GM12873 (cell line): ENCODE measurements around the gene SLC22A7.
A peak's percentile ranks its signal among the peaks of the same experiment; 100 is the strongest.

Experiments
- TF ChIP-seq, protein P1 (sequence below): IDR thresholded peaks from 2 replicates; pipeline ENCODE4 v1.5.1; 2012; ENCODE audit warnings: low read depth, mild to moderate bottlenecking, moderate library complexity, low read length, control low read depth; ENCODE audit not compliant: insufficient read depth; ENCODE audit errors: missing control alignments

The SLC22A7 gene

DNA sequence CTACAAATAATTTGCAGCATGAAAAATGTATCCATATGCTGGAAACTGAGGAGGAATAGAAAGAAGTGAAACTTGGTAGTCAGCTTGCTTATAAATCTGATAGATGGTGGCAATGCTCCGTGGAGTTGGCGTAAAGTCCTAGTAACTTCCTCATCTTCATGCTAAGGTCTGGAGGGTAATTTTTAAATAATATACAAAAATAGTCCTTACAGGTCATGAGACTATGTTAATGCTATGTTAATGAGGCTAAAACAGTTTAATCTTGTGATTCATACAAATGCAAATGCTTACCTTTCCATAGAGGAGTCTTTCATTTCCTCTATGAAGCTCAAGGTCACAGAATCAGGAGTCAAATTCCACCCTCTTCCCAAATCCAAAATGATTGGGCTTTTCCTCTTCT is 20.0 kb downstream of the SLC22A7 start:
- TF ChIP-seq, protein P1, sequence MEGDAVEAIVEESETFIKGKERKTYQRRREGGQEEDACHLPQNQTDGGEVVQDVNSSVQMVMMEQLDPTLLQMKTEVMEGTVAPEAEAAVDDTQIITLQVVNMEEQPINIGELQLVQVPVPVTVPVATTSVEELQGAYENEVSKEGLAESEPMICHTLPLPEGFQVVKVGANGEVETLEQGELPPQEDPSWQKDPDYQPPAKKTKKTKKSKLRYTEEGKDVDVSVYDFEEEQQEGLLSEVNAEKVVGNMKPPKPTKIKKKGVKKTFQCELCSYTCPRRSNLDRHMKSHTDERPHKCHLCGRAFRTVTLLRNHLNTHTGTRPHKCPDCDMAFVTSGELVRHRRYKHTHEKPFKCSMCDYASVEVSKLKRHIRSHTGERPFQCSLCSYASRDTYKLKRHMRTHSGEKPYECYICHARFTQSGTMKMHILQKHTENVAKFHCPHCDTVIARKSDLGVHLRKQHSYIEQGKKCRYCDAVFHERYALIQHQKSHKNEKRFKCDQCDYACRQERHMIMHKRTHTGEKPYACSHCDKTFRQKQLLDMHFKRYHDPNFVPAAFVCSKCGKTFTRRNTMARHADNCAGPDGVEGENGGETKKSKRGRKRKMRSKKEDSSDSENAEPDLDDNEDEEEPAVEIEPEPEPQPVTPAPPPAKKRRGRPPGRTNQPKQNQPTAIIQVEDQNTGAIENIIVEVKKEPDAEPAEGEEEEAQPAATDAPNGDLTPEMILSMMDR, result no peak

DNA sequence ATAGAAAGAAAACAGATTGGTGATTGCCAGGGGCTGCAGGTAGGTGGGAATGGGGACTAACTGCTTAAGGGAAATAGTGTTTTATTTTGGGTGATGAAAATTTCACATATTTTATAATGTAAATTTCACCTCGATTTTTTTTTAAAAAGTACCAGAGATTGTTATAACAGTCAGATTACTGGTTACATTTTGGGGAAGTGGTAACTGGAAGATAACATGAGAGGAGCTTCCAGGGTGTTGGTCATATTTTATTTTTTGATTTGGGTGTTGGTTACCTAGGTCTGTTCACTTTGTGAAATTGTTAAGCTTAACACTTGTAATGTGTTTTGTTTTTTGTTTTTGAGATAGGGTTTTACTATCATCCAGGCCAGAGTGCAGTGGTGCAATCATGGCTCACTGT is 27.8 kb downstream of the SLC22A7 start:
- TF ChIP-seq, protein P1, result no peak

DNA sequence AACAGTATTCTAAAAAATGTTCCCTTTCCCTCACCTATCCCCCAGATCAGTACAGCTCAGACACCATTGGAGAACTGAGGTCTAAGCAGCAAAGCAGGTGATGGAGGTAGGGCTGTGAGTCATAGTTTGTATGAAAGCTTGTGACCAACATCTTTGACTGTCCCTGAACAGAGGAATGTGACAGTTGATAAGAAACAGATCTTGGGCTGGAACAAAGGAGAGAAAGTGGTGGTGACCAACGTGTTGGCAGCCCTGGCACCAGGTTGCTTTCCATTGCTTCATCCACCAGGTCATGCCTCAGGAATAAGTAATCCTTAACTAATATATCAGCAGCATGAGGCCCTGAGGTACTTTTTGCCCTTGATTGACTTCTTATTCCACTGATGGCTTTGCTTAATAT is 30.5 kb downstream of the SLC22A7 start:
- TF ChIP-seq, protein P1, result no peak

DNA sequence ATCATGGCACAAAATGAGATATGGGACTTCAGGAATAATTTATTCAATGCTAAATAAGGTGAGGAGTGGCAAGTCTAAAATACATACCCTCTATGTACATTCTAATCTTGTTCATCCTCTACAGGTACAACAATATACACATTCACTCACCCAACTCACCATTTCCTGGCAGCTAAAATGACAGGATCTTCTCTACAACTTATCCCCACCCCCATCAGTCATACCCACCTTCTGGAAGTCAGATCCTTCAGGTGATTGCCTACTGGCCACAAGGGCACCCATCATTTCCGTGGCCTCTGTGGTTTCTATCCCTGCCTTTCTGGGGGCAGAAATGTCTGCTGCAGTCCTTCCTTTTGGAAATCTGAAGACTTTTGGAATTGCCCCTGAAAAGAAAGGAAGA is 33.4 kb downstream of the SLC22A7 start:
- TF ChIP-seq, protein P1, result no peak

DNA sequence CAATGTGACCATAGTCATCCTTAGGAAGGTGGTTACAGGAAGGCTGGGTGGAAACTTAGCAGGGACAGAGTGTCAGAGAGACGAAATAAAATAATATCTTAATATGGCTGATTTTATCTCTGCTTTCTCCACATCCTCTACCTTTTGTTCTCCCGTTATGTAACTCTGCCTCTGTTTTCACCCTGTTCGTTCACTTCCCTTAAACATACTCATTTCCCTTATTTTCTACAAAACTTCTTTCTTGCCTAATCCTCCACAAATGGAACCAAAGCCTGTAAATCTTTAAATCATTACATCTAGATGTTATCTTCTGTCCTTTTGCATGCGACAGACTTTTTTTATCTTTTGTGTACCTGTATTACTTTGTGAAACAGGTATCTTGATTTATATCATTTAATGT is 33.8 kb downstream of the SLC22A7 start:
- TF ChIP-seq, protein P1, result no peak

DNA sequence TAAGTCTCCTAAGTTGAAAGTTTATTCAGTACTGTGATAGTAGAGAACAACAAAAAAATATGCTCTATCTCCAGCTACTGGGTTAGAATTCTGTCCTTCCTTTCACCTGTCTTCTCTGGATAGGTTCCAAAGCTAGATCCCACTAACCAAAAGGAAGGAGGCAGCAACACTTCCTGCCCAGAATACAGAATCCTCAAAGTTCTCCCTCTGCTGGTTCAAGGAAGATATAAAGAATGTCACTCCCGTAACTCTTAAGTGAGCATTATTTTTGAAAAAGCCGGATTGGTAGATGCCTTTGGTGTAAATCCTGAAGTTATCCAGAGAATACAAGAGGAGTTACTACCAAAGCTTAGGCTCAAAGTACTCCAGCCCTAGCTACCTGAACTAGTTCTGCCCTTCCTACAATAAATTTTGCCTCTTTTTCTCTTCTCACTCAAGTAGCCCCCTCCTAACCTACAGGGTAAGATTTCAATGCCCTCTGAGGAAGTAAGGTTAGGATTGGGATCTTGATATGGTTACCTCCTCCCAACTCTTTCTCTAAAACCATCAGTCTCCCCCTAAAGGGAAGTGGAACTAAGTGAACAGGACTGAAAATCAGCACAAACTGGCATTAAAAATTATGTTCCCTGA is 36.5 kb downstream of the SLC22A7 start:
- TF ChIP-seq, protein P1, result peak; percentile 39

DNA sequence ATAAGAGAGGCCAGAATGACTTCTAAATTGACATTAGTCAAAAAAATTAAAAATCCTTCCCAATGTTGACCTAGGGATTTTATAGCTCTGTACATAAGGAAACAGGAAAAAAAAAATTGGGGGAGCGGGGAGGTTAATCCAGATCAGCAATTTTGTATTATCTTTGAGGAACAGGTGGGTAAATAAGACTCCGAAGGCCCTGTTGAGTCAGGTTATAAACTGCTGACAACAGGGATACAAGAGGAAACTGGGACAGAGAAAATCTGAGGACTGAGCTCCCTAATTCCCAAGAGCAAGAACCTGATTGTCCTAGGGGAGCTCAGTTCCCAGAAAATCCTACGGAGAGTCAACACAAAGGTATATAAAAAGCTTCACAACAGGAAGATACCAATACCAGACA is 37.4 kb downstream of the SLC22A7 start:
- TF ChIP-seq, protein P1, result no peak

DNA sequence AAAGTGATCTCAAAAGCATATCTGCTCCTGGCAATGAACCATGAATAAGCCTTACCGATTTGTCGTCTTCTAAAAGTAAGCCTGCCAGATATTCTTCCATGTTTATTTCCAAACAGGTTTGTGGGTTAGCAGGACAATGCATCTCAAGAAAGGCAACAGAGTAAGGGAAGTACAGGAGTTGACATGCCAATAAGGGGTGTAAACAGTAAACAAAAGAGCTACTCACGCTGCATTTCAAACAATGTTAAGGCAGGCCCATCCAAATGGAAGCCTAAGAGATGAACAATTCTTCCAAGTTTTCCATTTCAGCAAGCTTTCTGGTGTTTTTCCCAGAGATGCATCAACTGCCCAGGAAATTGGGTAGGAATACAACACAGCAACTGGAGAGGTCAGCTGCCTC is 38.3 kb downstream of the SLC22A7 start:
- TF ChIP-seq, protein P1, result no peak
